HG02588 (cell line): Measurements from ENCODE around the gene FOXN1.
"Not testable (repeated sequence)": the region's sequence is repeated elsewhere in the genome, so short reads cannot be mapped to it uniquely, and the experiment has no call there.

ENCODE experiments used
- ATAC-seq: cut with Tn5 transposase; IDR thresholded peaks from one replicate; pipeline ENCODE4 v1.9.1; 2021; ENCODE audit warnings: mild to moderate bottlenecking, moderate library complexity; ENCODE audit not compliant: unreplicated experiment

The FOXN1 gene, protein sequence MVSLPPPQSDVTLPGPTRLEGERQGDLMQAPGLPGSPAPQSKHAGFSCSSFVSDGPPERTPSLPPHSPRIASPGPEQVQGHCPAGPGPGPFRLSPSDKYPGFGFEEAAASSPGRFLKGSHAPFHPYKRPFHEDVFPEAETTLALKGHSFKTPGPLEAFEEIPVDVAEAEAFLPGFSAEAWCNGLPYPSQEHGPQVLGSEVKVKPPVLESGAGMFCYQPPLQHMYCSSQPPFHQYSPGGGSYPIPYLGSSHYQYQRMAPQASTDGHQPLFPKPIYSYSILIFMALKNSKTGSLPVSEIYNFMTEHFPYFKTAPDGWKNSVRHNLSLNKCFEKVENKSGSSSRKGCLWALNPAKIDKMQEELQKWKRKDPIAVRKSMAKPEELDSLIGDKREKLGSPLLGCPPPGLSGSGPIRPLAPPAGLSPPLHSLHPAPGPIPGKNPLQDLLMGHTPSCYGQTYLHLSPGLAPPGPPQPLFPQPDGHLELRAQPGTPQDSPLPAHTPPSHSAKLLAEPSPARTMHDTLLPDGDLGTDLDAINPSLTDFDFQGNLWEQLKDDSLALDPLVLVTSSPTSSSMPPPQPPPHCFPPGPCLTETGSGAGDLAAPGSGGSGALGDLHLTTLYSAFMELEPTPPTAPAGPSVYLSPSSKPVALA

DNA sequence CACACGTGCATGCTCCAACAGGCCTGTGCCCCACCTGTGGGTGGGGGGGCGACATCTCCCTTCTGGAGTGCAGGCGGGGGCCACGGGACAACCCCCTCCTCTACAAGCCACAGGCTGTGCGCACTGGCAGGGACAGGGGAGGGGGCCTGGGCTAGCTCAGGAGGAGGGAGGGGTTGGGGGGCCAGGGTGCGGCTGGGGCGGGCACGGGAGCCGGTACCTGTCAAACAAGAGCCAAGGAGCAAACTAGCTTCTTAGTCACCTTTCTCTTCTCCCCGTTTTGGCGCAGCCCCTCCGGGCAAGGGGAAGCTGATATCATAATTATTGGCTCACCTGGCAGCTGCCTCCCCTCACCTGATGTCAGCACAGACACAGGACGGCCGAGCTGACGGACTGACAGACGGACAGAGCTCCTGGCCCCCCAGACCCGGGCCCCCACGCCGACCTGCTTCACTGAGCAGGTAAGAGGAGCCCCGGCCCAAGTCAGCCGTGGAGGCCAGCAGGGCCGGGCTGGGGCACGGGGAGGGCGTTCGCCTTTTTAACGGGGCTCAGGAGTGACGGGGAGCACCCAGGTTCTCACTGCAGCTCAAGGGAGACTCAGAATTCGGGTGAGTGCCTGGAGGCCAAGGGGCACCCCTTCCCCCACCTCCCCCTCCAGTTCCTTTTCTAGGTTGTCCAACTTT lies at the start of gene FOXN1:
TSS of gene FOXN1 (plus strand) at position 363 of the 680 bp plus-strand sequence. CDS start 17,622 bp downstream, outside the sequence.
- ATAC-seq = no peak

DNA sequence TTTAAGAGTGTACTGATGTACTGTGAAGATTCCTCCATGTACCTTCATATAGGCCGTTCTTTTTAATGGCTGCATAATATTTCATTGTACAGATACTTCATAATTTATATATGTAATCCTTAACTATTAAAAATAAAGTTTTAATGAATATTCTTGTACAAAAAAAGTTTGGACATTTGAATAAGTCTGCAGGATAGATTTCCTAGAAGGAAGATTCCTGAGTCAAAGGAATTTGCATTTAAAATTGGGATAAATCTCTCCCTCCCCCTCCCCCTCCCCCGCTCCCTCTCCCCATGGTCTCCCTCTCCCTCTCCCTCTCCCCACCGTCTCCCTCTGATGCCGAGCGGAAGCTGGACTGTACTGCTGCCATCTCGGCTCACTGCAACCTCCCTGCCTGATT lies 48.3 kb upstream of the FOXN1 start:
- ATAC-seq = no peak

DNA sequence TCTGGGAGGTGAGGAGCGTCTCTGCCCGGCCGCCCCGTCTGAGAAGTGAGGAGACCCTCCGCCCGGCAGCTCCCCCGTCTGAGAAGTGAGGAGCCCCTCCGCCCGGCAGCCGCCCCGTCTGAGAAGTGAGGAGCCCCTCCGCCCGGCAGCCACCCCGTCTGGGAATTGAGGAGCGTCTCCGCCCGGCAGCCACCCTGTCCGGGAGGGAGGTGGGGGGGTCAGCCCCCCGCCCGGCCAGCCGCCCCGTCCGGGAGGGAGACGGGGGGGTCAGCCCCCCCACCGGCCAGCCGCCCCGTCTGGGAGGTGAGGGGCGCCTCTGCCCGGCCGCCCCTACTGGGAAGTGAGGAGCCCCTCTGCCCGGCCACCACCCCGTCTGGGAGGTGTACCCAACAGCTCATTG lies 47.3 kb upstream of the FOXN1 start:
- not testable (repeated sequence) for ATAC-seq

DNA sequence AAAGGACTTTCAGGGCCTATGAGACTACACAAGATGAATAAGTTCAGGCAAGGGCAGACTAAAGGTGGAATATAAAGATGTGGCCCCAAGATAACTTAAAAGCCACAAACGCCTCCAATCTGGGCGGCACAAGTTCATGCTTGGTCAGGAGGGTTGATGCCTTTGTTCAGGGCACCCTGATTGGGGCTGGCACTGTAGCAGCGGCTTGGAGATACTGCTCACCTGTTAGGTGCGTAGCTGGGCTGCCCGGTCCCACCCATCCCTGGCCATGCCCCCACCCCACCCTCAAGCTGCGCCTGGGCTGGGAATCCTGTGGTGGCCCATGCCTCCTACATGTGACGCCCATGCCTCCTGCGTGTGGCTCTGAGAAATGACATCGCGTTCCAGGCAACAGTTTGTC lies 45.2 kb upstream of the FOXN1 start:
- ATAC-seq = no peak

DNA sequence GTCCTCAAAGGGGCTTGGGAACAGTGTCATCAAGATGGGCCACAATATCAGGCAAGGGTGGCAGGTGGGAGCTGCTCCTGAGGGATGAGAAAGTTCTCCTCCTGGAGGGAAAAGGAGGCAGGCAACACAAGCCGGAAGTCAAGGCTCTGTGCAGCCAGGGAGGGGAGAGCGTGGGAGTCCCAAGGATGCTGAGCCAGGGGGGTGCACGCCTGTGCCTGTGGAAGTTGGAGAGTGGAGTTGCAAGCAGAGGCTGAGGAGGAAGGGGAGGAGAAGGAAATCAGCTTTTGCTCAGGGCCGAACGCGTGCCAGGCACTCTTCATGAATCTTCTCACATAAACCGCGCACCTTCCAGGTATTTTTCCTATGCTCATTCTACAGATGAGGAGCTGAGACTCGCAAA lies 40.1 kb upstream of the FOXN1 start:
- no peak for ATAC-seq

DNA sequence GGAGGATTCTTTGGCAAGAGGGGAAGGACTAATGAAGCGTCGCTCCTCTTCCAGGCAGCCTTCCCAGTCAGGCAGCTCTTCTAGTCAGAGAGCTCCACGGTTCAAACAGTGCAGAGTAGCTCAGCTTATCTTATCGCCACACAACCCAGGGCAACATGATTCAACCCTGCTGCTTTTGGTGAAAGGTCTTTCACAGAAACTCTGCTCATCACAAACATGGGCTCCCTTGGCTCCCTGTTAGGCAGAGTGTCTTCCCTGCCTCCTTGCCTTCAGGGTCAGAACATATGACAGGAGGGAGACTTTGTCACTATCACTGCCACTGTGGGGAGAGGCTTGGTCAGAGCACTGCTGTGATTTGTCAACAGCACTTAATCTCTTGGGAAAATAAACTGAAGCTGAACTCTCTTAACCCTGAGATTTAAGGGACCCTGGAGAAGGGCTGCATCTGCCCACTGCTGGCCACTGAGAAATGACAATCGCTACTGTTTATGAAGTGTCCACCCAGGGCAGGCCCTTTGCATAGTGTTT lies 39.6 kb upstream of the FOXN1 start:
- ATAC-seq = no peak

DNA sequence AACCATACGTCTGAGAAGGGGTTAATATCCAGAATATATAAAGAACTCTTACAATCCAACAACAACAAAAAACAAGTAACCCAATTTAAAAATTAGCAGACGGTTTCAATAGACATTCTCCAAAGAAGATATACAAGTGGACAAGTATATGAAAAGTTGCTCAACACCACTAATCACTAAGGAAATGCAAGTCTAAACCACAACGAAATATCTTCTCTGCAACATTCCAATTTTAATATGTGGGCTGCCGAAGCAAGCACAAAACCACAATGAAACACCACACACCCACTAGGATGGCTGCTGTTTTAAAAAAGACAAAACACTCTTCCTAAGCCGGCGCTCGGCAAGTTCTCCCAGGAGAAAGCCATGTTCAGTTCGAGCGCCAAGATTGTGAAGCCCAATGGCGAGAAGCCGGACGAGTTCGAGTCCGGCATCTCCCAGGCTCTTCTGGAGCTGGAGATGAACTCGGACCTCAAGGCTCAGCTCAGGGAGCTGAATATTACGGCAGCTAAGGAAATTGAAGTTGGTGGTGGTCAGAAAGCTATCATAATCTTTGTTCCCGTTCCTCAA lies 38.6 kb upstream of the FOXN1 start:
- ATAC-seq = no peak

DNA sequence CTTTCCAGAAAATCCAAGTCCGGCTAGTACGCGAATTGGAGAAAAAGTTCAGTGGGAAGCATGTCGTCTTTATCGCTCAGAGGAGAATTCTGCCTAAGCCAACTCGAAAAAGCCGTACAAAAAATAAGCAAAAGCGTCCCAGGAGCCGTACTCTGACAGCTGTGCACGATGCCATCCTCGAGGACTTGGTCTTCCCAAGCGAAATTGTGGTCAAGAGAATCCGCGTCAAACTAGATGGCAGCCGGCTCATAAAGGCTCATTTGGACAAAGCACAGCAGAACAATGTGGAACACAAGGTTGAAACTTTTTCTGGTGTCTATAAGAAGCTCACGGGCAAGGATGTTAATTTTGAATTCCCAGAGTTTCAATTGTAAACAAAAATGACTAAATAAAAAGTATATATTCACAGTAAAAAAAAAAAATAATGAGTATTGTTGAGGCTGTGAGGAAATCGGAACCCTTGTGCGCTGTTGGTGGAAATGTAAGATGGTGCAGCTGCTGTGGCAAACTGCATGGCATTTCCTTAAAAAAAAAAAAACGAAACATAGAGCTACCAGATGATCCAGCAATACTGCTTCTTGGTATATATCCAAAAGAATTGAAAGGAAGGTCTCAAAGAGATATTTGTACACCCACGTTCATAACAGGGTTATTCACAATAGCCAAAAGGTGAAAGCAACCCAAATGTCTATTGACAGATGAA lies 38.0 kb upstream of the FOXN1 start:
- ATAC-seq = not testable (repeated sequence)

DNA sequence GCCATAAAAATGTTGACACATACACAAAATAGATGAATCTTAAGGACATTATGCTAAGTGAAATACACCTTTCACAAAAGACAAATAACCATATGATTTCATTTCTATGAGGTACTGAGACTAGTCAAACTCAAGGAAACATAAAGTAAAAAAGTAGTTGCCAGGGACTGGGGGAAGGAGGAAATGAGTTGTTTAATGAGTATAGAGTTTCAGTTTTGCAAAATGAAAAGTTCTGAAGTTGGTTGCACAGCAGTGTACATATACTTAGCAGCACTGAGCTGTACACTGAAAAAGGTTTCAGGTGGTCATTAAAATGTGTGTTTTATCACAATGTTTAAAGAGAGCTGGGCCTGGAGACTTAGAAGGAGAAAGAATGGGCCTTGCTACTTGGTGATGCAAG lies 37.4 kb upstream of the FOXN1 start:
- peak; percentile 65 for ATAC-seq

DNA sequence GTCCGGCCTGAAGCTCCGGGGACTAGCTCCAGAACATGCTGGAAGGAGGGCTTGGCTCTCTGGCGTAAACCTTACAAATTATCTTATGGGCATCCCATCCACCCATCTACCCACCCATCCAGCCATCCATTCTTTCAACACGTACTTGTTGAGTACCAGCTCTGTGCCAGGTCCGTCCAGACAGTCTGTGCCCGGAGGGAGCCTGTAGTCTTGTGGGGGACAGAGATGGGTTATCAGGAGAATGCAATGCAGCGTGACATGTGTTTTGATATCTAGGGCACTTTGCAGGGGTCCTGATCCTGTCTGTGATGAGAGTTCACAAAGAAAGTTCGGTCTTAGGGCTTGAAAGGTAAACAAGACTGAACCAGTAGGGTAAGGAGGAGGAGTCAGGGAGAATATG lies 36.8 kb upstream of the FOXN1 start:
- ATAC-seq = no peak

DNA sequence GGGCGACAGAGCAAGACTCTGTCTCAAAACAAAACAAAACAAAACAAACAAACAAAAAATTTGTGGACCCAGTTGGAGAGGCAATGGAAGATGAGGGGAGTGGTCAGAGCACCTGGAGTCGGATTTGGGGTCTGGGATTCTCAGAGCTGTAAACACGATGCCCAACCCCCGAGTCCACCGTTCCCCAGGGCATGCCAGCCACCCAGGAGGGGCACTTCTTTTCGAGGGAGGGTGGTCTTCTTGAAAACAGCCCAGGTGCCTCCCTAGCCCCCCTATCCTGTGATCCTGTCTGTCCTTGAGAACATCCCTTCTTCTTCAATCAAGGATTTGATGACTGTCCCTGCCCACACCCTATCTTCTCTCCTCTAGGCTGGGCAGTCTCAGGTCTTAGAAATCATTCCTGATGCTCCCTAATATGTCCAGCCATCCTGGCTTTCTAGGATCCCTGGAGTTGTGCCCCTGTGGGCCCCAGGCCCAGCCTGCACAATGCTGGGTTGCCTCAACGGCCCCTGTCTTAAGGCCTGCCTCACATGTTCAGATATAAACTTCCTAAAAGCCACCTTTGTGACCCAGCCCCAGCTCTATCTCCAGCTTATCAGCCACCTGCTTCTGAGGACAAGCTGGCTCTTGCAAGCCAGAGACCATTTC lies 35.8 kb upstream of the FOXN1 start:
- ATAC-seq = no peak

DNA sequence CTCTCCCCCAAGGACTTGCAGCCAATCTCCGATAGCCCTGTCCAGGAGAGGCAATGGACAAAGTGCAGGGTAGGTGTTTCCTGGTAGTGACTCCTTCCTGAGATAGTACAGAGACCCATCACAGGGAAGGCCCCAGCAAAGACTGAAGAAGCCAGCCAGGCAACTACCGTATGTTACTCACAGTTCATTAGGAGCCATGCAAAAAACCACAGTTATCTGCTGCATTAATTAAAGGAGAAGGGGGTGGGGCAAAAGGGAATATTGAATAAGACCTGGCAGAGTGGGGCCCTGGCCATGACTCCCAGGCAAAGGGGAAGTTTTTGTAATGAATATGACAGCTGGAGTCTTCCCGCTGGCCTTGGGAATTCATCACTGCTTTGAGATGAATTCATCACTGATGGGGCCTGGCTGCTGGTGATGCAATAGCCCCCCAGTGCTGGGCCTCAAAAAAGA lies 35.2 kb upstream of the FOXN1 start:
- ATAC-seq = no peak

DNA sequence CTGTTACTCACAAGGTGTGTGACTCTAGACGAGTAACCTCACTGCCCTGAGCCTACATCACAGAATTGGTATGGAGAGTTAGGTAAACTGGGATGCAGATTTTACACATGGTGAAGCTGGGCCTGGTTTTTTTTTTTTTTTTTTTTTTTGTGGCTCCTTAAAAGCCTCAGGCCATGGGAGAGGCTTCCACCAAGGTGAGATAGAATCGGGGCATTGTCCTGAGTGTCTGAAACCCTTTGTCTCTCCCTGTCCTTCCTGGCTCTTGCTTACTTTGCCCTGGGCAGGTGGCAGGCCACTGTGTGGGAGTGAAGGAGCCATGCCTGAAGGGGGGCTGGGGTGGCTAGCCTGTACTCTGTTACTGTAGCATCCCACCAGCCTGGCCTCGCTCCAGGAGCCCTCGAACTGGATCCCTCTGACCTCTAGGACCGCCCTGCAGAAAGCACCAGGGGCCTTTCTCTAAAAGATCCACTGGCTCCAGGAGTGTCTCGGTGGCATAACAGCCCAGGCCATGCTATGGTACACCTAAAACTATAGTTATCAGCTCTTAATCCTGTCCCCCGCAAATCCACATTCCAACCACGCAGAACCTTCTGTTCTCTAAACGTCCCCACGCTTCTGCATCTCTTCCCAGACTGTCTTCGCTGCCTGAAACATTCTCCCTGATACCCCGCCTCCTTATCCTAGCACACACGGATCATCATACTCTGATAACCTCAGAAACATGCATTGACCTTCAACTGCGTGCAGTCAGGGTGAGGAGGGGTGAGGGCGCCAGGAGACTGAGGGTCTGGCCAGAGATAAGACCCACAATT lies 34.4 kb upstream of the FOXN1 start:
- ATAC-seq = no peak

DNA sequence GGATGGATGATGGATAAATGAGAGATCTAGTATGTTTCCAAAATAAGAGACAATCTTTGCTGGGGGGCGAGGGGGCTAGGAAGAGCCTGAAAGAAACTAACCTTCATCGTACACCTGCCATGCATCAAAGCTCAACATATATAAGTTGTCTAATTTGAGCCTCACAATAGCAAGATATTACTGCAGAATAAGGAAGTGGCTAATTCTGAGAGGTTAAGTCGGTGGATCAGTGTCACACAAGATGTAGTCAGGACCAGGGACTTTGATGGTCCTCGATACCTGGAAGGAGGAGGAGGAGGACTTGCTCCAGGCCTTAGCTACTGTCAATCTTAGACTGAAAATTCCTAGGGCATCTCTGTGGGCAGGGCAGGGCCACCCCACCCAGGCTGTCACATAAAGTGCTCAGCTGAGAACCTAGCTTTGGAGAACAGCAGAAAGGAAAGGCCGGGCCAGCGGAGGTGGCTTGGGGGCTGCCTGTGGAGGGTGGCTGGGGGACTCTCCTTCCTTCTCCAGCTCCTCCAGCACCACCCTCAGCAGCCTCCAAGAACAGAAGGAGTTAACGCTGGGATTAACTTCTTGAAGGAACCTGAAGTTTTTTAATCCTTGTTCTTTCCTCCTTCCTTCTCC lies 33.2 kb upstream of the FOXN1 start:
- no peak for ATAC-seq

DNA sequence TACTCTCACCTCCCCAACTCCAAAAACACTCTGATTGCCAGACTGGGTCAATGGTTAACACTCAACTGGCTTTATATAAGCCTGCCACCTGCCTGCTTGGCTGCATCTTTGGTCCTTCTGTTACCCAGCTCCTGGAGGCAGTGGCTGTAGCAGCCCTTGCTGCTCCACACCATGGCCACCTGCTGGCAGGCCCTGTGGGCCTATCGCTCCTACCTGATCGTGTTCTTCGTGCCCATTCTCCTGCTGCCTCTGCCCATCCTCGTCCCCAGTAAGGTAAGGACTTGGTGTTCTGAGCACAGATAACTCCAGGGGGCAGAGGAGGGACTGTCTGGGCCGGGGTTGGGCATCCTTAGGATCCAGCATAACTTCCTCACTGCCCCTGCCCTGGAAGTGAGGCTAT lies 32.6 kb upstream of the FOXN1 start, which contains the start of gene SLC13A2:
TSS of gene SLC13A2 (plus strand) at position 103 of the 400 bp plus-strand sequence. CDS start at position 172, 69 bp downstream.
- ATAC-seq = no peak

DNA sequence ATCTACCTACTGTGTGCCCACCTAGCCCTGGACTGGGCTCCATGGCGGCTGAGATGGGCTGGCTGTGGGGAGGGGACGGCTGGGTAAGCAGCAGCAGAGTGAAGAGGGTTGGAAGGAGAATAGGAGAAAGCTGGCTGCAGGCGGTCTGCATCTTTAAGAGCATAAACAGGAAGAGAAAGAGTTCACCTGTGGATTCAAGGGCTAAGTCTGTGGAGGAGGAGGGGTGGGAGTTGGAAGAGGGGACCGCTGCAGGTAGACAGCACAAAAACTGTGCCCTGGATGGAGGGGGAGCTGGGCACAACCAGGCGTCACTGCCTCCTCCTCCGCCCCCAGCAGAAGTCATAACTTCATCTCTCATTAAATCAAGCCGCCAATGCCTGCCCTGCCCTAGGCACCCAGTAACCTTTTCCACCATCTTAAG lies 32.0 kb upstream of the FOXN1 start:
- ATAC-seq = no peak

DNA sequence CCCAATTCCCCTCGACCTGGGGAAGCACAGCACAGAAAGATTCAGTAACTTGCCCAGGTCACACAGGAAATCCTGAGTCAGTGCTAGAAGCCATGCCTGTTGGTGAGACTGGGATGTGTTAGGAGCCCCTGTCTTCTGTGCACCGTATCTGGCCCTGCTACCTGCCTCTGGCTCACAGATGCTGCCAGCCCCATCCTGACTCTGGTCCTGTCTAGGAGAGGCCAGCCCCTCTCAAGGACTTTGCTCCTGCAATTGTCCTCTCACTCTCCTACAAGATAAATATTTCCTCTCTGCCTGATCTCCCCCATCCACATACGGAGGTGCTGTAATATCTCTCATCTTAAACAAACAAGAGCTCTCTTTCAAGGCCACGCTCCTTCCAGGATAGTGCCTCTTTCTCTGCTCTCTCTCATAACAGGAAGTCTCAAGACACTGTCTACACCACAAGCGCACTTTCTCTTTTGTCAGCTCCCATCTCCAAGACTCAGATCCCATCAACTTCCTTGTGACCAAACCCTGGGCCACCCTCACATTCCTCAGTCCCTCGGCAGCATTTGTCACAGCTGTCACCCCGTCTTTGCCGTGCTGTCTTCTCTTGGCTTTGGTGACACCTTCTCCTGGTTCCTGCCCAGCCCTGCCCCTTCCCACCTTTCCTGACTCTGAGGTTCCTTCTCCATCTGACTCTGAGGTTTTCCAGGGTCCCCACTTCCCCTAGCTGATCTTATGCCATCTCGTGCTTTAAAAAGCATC lies 30.8 kb upstream of the FOXN1 start:
- ATAC-seq = no peak
